ENCODE results near the gene INSC.

DNA sequence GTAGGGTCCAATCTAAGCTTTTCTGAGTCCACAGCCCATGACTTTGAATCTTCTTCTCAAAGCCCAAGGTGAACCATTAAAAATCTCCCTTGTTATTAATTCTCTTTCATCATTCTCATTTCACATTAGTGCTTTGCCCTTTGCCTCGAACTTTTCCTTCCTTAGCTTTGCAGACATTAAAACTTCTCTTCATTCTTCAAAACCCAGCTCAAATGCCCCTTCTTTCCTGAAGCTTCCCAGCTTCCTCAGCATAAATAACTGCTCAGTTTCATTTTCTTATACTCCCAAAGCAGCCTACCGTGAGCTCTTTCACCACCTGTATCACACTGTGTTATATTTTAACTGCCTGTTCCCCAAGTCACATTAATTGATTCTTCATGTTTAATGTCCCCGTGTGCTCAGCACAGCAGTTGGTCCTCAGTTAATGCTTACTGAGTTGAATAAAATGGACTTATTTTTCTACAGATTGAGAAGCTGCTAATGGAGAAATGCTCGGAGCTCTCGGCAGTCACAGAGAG lies 62.0 kb downstream of the INSC start:
- TF ChIP-seq, protein P1, sequence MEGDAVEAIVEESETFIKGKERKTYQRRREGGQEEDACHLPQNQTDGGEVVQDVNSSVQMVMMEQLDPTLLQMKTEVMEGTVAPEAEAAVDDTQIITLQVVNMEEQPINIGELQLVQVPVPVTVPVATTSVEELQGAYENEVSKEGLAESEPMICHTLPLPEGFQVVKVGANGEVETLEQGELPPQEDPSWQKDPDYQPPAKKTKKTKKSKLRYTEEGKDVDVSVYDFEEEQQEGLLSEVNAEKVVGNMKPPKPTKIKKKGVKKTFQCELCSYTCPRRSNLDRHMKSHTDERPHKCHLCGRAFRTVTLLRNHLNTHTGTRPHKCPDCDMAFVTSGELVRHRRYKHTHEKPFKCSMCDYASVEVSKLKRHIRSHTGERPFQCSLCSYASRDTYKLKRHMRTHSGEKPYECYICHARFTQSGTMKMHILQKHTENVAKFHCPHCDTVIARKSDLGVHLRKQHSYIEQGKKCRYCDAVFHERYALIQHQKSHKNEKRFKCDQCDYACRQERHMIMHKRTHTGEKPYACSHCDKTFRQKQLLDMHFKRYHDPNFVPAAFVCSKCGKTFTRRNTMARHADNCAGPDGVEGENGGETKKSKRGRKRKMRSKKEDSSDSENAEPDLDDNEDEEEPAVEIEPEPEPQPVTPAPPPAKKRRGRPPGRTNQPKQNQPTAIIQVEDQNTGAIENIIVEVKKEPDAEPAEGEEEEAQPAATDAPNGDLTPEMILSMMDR (IDR thresholded peaks at IDR 0.05), result no peak
- no peak for TF ChIP-seq POLR2A (IDR thresholded peaks at IDR 0.05)

Measured in body of pancreas (tissue), 4 donors.